Measurements from ENCODE around the gene ATP6V0B. TPM values are rescaled to one million over a fixed set of nuclear protein-coding genes. Genes with fewer than 3 reads are reported as not detected.
A peak's percentile ranks its signal among the peaks of the same experiment; 100 is the strongest.

The ATP6V0B gene
- total and polyA plus RNA-seq, 8 donors, result 59.8 to 208 (median 84.8) TPM

DNA sequence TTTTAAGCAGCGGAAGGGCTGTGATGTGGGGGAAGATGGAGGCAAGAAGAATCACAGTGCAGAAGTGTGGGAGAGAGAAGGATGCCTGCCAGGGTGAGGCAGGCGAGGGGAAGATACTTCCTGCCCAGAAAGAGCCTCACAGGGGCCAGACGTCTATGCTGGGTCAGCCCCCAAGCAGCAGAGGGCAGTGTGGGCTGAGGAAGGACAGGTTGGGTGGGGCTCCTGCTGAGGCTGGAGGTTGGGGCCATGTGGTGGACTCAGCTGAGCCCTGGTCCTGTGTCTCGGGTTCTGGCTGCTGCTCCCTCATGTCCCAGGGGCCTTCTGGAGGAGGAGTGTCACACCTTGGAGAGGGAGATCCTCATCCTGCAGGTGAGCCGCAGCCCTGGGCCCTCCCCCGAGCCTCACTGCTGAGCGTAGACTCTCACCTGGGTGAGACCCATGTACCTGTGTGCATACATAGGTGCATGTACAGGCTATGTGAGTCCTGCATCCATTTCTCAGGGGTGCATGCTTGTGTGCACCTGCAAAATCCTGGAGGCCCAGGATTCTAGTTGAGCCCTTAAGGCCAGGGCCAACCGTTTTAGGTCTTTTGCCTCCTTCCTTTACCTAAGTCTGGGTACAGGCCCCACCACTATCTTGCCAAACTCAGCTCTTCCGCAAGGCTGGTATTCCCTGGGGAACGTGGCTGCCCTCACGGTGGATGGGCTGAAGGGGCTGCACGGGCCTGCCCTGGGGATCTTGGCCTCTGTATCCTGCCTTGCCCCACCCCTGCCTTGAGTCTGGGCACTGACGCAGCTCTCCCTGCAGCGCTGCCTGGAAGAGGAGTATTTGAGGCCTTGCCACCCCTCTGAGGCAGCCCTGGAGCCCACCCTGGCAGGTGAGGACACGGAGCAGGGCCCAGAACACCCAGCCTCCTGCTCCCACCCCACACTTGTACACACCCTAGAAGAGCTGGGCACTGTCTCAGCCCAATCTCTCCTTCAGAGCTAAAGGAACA, 20.3 kb downstream of the ATP6V0B start:
- ATAC-seq (no peak), FAIRE-seq (no peak), DNase-seq (peak in 1 of 6 donors; percentile 60)
- 79 to 81% methylated on average over 15 of the region's 15 CpGs for WGBS, 2 donors
- Histone ChIP-seq H3K27ac (no peak overlapping the region), H3K4me3 (no peak overlapping the region), H3K9me3 (no peaks in the 10 kb centered on the region), H3K27me3 (no peaks in the 10 kb centered on the region), H3K4me1 (peaks cover 0 to 12% (median 5%) of the 10 kb centered on the region in 3 donors), H3K36me3 (no peaks in the 10 kb centered on the region)
- intact Hi-C loops (cut with DNase I), result no loop called here
- TF ChIP-seq, protein P1, sequence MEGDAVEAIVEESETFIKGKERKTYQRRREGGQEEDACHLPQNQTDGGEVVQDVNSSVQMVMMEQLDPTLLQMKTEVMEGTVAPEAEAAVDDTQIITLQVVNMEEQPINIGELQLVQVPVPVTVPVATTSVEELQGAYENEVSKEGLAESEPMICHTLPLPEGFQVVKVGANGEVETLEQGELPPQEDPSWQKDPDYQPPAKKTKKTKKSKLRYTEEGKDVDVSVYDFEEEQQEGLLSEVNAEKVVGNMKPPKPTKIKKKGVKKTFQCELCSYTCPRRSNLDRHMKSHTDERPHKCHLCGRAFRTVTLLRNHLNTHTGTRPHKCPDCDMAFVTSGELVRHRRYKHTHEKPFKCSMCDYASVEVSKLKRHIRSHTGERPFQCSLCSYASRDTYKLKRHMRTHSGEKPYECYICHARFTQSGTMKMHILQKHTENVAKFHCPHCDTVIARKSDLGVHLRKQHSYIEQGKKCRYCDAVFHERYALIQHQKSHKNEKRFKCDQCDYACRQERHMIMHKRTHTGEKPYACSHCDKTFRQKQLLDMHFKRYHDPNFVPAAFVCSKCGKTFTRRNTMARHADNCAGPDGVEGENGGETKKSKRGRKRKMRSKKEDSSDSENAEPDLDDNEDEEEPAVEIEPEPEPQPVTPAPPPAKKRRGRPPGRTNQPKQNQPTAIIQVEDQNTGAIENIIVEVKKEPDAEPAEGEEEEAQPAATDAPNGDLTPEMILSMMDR (IDR thresholded peaks at IDR 0.05), result no peak

DNA sequence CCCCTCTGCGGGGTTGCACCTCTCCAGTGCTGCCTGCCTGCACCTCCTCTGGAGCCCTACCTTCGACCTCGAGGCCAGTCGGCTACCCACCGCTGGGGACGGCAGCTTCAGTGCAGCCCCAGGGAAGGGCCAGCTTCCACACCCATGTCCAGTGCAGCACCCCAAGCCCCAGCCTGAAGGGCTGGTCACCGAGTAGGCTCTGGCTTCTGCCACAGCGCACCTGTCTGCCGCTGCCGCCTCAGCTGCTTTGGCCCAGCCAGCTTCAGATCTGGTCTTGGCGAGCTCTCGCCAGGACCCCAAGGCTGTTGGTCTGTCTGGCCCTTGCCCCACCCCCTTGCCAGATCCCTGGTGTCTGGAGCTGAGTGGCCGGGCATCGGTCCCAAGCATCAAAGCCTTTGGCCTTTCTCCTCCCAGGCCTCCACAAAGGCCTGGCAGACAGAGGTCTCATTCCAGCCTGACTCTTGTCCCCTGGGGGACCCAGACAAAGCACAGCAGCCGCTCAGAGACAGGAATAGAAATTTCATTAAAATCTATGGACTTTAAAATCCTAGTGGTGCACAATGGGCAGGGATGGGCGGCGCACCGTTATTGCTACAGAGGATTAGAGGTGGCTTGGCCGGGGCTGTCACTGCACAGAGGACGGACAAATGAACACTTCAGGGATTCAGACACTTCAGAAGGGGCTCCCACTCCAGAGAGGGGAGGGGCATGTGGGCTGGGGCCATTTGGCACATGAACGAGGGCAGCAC, 21.4 kb downstream of the ATP6V0B start:
- WGBS, 2 donors, result 84 to 88% methylated on average over 21 of the region's 21 CpGs
- H3K27ac ChIP-seq, result no peak overlapping the region

DNA sequence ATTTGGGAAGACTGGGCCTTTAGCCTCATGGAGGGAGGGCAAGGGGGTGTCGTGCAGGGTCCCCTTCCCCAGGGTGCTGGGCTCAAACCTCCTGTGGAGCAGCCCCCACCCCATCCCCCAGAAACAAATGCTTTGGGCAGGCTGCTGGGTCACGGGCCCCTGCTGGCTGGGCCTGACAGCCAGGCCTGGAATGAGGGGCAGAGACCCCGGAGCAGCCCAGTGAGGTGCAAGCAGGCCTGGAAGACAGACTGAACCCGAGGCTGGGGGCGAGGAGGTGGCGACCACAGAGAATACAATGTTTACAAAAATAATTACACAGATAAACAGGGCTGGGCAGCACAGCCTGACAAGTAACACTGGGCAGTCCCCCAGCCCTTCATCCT, 22.0 kb downstream of the ATP6V0B start:
- FAIRE-seq (no peak), DNase-seq (peak in 1 of 6 donors; percentile 52), ATAC-seq (no peak)
- TF ChIP-seq, protein P1 (IDR thresholded peaks at IDR 0.05), result no peak
- intact Hi-C loops (cut with DNase I), result no loop called here
- no peaks in the 10 kb centered on the region for H3K36me3 ChIP-seq
- no peak overlapping the region for H3K27ac ChIP-seq
- WGBS, 2 donors, result 79 to 83% methylated on average over 6 of the region's 6 CpGs
- H3K27me3 ChIP-seq, result no peaks in the 10 kb centered on the region
- H3K9me3 ChIP-seq, result no peaks in the 10 kb centered on the region
- H3K4me1 ChIP-seq, result peaks cover 0 to 6% (median 0%) of the 10 kb centered on the region in 3 donors
- H3K4me3 ChIP-seq, result no peak overlapping the region

More for the DNA sequence above, 21.4 kb downstream of the ATP6V0B start:
- no peak overlapping the region for H3K4me3 ChIP-seq
- no peaks in the 10 kb centered on the region for H3K9me3 ChIP-seq
- TF ChIP-seq, protein P1 (IDR thresholded peaks at IDR 0.05), result no peak
- H3K36me3 ChIP-seq, result no peaks in the 10 kb centered on the region
- H3K27me3 ChIP-seq, result no peaks in the 10 kb centered on the region
- ATAC-seq (no peak), DNase-seq (peak in 1 of 6 donors; percentile 71), FAIRE-seq (no peak)
- H3K4me1 ChIP-seq, result peaks cover 0 to 6% (median 0%) of the 10 kb centered on the region in 3 donors
- intact Hi-C loops (cut with DNase I), result no loop called here

DNA sequence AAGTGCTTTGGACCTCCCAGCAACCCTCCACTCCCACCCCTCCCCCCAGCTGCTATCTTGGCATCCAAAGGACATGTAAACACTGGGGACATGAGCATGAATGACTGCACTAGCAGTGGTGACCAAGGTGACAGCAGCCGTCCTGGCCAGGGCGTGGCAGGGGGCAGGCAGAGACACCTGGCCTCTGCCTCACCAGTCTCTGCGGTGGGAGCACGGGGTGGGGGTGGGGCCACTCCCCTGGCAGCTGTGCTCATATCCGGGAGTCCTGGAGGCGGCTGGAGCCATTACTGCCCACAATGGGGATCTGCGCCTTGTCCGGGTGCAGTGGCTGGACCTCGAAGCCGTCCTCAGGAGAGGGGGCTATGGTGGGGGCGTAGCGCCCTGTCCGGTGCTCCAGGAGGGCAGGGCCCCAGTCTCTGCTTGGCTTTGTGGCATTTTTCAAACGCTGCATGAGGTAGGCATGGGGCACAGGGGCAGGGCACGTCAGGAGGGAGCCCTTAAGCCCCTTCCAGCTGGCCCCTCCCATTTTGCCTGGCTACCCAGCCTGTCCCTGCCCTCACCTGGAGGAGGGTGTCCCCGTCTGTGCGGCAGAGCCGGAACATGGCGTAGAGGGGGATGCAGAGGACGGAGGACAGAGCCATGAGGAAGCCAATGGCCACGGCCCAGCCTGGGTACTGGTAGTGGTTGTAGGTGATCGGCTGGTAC, 22.7 kb downstream of the ATP6V0B start:
- WGBS, 2 donors, result 67 to 69% methylated on average over 22 of the region's 22 CpGs
- no peaks in the 10 kb centered on the region for H3K27me3 ChIP-seq
- FAIRE-seq, result no peak
- no peaks in the 10 kb centered on the region for H3K9me3 ChIP-seq
- no peak overlapping the region for H3K27ac ChIP-seq
- peaks cover 0 to 3% (median 0%) of the 10 kb centered on the region in 3 donors for H3K4me1 ChIP-seq
- TF ChIP-seq, protein P1 (IDR thresholded peaks at IDR 0.05), result no peak
- intact Hi-C loops (cut with DNase I), result no loop called here
- H3K36me3 ChIP-seq, result no peaks in the 10 kb centered on the region
- DNase-seq, result peak in 1 of 6 donors; percentile 67
- ATAC-seq, result peak in 3 of 4 donors; percentile 29 to 70 (median 64)
- no peak overlapping the region for H3K4me3 ChIP-seq
